Measurements from ENCODE around the gene NTN1.
"Not testable (repeated sequence)": the region's sequence is repeated elsewhere in the genome, so short reads cannot be mapped to it uniquely, and the experiment has no call there.

The NTN1 gene

GRCh38 chr17:9021158-9021991 is at the start of gene NTN1:
TSS of gene NTN1 (plus strand) at chr17:9021510. CDS start at chr17:9022374, 864 bp downstream.
- in situ Hi-C loops (cut with HindIII; ENCODE audit: low pct_unique_long_range_greater_than_20kb, low sequenced_read_pairs): no loop called here
- DNase-seq (ENCODE audit: low read depth in 1 of 2, low spot score in 1 of 2): peak; percentile 71 to 75
- no peak for TF ChIP-seq JUND (IDR thresholded peaks at IDR 0.05; ENCODE audit: low read depth)

GRCh38 chr17:8975091-8975725 is 46.1 kb upstream of the NTN1 start:
- DNase-seq (ENCODE audit: low read depth in 1 of 2, low spot score in 1 of 2): peak in 1 of 2 experiments; percentile 7
- TF ChIP-seq JUND (IDR thresholded peaks at IDR 0.05; ENCODE audit: low read depth): no peak

GRCh38 chr17:8976638-8977037 is 44.7 kb upstream of the NTN1 start:
- no peak for TF ChIP-seq JUND (IDR thresholded peaks at IDR 0.05; ENCODE audit: low read depth)
- in situ Hi-C loops (cut with HindIII; ENCODE audit: low pct_unique_long_range_greater_than_20kb, low sequenced_read_pairs): no loop called here
- DNase-seq (ENCODE audit: low read depth in 1 of 2, low spot score in 1 of 2): no peak

More at GRCh38 chr17:8975091-8975725, 46.1 kb upstream of the NTN1 start:
- in situ Hi-C loops (cut with HindIII; ENCODE audit: low pct_unique_long_range_greater_than_20kb, low sequenced_read_pairs): no loop called here

DNA sequence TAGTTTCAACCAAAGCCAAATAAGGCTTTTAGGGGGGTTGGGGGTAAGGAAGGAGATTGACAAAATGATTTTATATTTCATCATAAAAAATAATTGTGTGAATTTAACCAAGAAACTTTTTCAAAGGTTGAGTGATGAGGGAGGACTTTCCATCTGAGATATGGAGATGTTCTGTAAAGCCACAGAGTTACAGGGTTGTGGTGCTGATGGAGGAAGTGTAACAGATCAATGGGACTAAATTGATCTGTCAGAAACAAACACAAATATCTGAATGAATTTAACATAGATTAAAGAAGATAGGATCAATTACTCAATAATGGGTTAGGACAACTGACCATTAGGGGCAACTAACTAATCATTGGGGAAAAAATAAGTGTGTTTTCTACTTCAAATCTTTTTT is 41.6 kb upstream of the NTN1 start:
- in situ Hi-C loops (cut with HindIII; ENCODE audit: low pct_unique_long_range_greater_than_20kb, low sequenced_read_pairs): no loop called here
- no peak for DNase-seq (ENCODE audit: low read depth in 1 of 2, low spot score in 1 of 2)
- no peak for TF ChIP-seq JUND (IDR thresholded peaks at IDR 0.05; ENCODE audit: low read depth)

DNA sequence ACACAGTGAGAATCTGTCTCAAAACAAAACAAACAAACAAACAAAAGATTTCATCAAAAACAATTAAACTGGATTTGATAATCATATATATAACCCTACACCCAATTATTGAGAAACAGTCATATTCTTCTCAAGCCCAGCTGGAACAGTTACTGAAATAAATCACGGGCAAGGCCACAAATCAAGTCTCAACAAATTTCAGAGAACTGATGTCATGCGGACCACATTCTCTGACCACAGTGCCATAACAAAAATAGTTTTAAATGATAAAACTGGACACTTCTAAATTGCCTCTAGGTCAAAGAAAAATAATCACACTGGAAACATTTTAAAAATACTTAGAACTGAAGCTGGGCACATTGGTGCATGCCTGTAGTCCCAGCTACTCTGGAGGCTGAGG is 39.9 kb upstream of the NTN1 start:
- TF ChIP-seq JUND (IDR thresholded peaks at IDR 0.05; ENCODE audit: low read depth): no peak
- no peak for DNase-seq (ENCODE audit: low read depth in 1 of 2, low spot score in 1 of 2)
- in situ Hi-C loops (cut with HindIII; ENCODE audit: low pct_unique_long_range_greater_than_20kb, low sequenced_read_pairs): no loop called here

DNA sequence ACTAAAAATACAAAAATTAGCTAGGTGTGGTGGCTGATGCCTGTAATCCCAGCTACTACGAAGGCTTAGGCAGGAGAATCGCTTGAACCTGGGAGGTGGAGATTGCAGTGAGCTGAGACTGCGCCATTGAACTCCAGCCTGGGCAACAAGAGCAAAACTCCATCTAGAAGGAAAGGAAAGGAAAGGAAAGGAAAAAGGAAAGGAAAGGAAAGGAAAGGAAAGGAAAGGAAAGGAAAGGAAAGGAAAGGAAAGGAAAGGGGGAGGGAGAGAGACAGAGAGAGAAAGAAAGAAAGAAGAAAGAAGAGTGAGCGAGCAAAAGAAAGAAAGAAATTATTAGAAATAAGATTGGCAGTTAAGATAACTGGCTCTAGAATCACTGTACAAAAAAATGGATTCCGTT is 37.1 kb upstream of the NTN1 start:
- in situ Hi-C loops (cut with HindIII; ENCODE audit: low pct_unique_long_range_greater_than_20kb, low sequenced_read_pairs); DNase-seq (ENCODE audit: low read depth in 1 of 2, low spot score in 1 of 2): not testable (repeated sequence)

GRCh38 chr17:8985054-8985701 is 36.1 kb upstream of the NTN1 start:
- in situ Hi-C loops (cut with HindIII; ENCODE audit: low pct_unique_long_range_greater_than_20kb, low sequenced_read_pairs): no loop called here
- no peak for TF ChIP-seq JUND (IDR thresholded peaks at IDR 0.05; ENCODE audit: low read depth)
- no peak for DNase-seq (ENCODE audit: low read depth in 1 of 2, low spot score in 1 of 2)

GRCh38 chr17:8986295-8986694 is 35.0 kb upstream of the NTN1 start:
- no peak for TF ChIP-seq JUND (IDR thresholded peaks at IDR 0.05; ENCODE audit: low read depth)
- in situ Hi-C loops (cut with HindIII; ENCODE audit: low pct_unique_long_range_greater_than_20kb, low sequenced_read_pairs): no loop called here
- no peak for DNase-seq (ENCODE audit: low read depth in 1 of 2, low spot score in 1 of 2)

GRCh38 chr17:8988263-8988935 is 32.9 kb upstream of the NTN1 start:
- DNase-seq (ENCODE audit: low read depth in 1 of 2, low spot score in 1 of 2); in situ Hi-C loops (cut with HindIII; ENCODE audit: low pct_unique_long_range_greater_than_20kb, low sequenced_read_pairs): not testable (repeated sequence)

- in situ Hi-C loops (cut with HindIII; ENCODE audit: low pct_unique_long_range_greater_than_20kb, low sequenced_read_pairs): no loop called here
- peak in 1 of 2 experiments; percentile 82 for DNase-seq (ENCODE audit: low read depth in 1 of 2, low spot score in 1 of 2)
- TF ChIP-seq JUND (IDR thresholded peaks at IDR 0.05; ENCODE audit: low read depth): no peak
These were observed 29.6 kb upstream of the NTN1 start for GRCh38 chr17:8991514-8992285.

DNA sequence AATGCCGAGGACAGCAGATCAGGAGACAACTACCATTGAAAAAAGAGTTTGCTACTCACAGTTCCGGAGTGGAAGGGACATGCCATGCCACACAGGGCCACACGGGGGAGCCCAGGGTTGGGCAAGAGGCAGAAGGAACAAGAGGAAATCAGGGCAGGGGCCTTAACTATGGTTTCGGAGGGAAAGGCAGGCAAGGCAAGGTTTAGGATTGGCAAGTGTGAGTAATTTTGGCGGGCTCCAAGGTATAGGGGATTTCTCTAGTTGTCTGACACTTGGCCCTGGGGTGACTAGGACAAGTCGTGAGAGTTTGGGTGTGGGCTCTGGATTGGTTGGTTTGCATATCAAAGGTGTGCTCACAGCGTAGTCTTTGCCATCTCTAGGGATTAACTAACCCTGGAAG is 27.0 kb upstream of the NTN1 start:
- DNase-seq (ENCODE audit: low read depth in 1 of 2, low spot score in 1 of 2): peak in 1 of 2 experiments; percentile 64
- TF ChIP-seq JUND (IDR thresholded peaks at IDR 0.05; ENCODE audit: low read depth): no peak

GRCh38 chr17:8995711-8996110 is 25.6 kb upstream of the NTN1 start:
- DNase-seq (ENCODE audit: low read depth in 1 of 2, low spot score in 1 of 2): no peak
- TF ChIP-seq JUND (IDR thresholded peaks at IDR 0.05; ENCODE audit: low read depth): no peak
- in situ Hi-C loops (cut with HindIII; ENCODE audit: low pct_unique_long_range_greater_than_20kb, low sequenced_read_pairs): no loop called here

More for the DNA sequence above, 27.0 kb upstream of the NTN1 start:
- in situ Hi-C loops (cut with HindIII; ENCODE audit: low pct_unique_long_range_greater_than_20kb, low sequenced_read_pairs): no loop called here
